ENCODE measurements around the gene ADAMTS8.

DNA sequence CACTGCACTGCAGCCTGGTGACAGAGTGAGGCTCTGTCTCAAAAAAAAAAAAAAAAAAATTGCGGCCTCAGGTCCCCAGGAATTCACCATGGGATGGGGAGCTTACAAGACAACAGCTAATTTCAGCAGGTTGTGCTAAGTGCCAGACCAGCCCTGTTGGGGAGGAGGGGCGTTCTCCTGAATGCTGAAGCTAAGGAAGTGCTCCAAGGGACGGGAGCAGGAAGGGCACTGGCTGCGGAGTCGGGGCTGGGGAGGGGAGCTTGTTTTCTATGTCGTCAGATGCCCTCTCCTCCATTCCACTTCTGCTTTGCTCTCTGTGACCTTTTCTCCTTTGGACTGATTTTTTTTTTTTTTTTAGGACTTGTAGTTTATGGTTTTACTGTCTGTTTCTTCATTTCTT lies 24.5 kb upstream of the ADAMTS8 start:
- TF ChIP-seq, protein P1, sequence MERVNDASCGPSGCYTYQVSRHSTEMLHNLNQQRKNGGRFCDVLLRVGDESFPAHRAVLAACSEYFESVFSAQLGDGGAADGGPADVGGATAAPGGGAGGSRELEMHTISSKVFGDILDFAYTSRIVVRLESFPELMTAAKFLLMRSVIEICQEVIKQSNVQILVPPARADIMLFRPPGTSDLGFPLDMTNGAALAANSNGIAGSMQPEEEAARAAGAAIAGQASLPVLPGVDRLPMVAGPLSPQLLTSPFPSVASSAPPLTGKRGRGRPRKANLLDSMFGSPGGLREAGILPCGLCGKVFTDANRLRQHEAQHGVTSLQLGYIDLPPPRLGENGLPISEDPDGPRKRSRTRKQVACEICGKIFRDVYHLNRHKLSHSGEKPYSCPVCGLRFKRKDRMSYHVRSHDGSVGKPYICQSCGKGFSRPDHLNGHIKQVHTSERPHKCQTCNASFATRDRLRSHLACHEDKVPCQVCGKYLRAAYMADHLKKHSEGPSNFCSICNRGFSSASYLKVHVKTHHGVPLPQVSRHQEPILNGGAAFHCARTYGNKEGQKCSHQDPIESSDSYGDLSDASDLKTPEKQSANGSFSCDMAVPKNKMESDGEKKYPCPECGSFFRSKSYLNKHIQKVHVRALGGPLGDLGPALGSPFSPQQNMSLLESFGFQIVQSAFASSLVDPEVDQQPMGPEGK (CRISPR knock-in tag; IDR thresholded peaks at IDR 0.05; ENCODE audit: borderline replicate concordance) = no peak
- TF ChIP-seq ARNTL (CRISPR knock-in tag; IDR thresholded peaks at IDR 0.05; ENCODE audit: borderline replicate concordance, low read depth) = no peak
- no peak for TF ChIP-seq TCF4 (CRISPR knock-in tag; IDR thresholded peaks at IDR 0.05; ENCODE audit: borderline replicate concordance)
- no peak for TF ChIP-seq ZC3H10 (CRISPR knock-in tag; IDR thresholded peaks at IDR 0.05)
- no peak for TF ChIP-seq BACH2 (CRISPR knock-in tag; IDR thresholded peaks at IDR 0.05; ENCODE audit: borderline replicate concordance)
- no peak for TF ChIP-seq CSDC2 (CRISPR knock-in tag; IDR thresholded peaks at IDR 0.05)
- no peak for TF ChIP-seq OSR1 (CRISPR knock-in tag; IDR thresholded peaks at IDR 0.05)
- no peak for TF ChIP-seq ZNF70 (CRISPR knock-in tag; IDR thresholded peaks at IDR 0.05)
- TF ChIP-seq, protein P2, sequence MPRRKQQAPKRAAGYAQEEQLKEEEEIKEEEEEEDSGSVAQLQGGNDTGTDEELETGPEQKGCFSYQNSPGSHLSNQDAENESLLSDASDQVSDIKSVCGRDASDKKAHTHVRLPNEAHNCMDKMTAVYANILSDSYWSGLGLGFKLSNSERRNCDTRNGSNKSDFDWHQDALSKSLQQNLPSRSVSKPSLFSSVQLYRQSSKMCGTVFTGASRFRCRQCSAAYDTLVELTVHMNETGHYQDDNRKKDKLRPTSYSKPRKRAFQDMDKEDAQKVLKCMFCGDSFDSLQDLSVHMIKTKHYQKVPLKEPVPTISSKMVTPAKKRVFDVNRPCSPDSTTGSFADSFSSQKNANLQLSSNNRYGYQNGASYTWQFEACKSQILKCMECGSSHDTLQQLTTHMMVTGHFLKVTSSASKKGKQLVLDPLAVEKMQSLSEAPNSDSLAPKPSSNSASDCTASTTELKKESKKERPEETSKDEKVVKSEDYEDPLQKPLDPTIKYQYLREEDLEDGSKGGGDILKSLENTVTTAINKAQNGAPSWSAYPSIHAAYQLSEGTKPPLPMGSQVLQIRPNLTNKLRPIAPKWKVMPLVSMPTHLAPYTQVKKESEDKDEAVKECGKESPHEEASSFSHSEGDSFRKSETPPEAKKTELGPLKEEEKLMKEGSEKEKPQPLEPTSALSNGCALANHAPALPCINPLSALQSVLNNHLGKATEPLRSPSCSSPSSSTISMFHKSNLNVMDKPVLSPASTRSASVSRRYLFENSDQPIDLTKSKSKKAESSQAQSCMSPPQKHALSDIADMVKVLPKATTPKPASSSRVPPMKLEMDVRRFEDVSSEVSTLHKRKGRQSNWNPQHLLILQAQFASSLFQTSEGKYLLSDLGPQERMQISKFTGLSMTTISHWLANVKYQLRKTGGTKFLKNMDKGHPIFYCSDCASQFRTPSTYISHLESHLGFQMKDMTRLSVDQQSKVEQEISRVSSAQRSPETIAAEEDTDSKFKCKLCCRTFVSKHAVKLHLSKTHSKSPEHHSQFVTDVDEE (CRISPR knock-in tag; IDR thresholded peaks at IDR 0.05) = no peak
- no peak for TF ChIP-seq ZFP3 (CRISPR knock-in tag; IDR thresholded peaks at IDR 0.05)
- TF ChIP-seq, protein P3, sequence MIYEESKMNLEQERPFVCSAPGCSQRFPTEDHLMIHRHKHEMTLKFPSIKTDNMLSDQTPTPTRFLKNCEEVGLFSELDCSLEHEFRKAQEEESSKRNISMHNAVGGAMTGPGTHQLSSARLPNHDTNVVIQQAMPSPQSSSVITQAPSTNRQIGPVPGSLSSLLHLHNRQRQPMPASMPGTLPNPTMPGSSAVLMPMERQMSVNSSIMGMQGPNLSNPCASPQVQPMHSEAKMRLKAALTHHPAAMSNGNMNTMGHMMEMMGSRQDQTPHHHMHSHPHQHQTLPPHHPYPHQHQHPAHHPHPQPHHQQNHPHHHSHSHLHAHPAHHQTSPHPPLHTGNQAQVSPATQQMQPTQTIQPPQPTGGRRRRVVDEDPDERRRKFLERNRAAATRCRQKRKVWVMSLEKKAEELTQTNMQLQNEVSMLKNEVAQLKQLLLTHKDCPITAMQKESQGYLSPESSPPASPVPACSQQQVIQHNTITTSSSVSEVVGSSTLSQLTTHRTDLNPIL (CRISPR knock-in tag; IDR thresholded peaks at IDR 0.05; ENCODE audit: low read depth) = no peak
- no peak for TF ChIP-seq ESRRG (CRISPR knock-in tag; IDR thresholded peaks at IDR 0.05)
- TF ChIP-seq GLIS3 (CRISPR knock-in tag; IDR thresholded peaks at IDR 0.05) = no peak
- TF ChIP-seq ZNF8 (CRISPR knock-in tag; IDR thresholded peaks at IDR 0.05) = no peak
